ENCODE results near the gene TBL1X. TPM values are rescaled to one million over a fixed set of nuclear protein-coding genes. Genes with fewer than 3 reads are reported as not detected.

The TBL1X gene
- total and polyA plus RNA-seq, 2 experiments from 2014 or later = 8.7 to 26.9 TPM

DNA sequence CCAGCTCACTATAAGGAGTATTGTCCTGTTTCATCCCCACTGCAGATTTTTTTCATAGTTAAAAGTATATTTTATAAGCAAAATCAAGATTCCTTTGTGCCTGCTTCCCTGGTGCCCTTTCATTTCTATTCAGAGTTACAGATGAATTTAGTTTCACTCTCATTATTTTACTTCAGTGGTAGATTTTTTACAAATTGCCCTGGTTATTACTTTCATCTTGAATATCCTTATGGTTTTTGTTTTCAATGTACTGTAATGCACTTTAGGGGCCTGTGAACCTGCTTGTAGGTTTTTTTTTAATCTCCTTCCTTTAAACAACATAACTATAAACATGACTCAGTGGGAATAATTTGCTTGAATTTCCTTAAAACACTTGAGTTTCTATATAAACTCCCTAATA, 174.0 kb downstream of the TBL1X start:
- Mint-ChIP-seq H3K27ac (no peak overlapping the region), H3K4me3 (no peak overlapping the region), H3K36me3 (ENCODE audit: low read depth) (no peaks in the 10 kb centered on the region), H3K9me3 (no peaks in the 10 kb centered on the region), H3K27me3 (ENCODE audit: insufficient read depth, low read depth, poor library complexity) (no peaks in the 10 kb centered on the region), H3K4me1 (peaks cover 21% of the 10 kb centered on the region)
- ATAC-seq (no peak), DNase-seq (ENCODE audit: low spot score) (no peak)
- no peaks in the 10 kb centered on the region for H4K20me1 ChIP-seq (replicated peaks; ENCODE audit: insufficient read depth)
- no peaks in the 10 kb centered on the region for H3K27me3 ChIP-seq (ENCODE audit: insufficient read depth)
- H3K4me3 ChIP-seq = no peak overlapping the region
- peaks cover 3% of the 10 kb centered on the region; the same call in 1 of the 2 replicates for H3K4me1 ChIP-seq (ENCODE audit: insufficient read depth)
- no peak overlapping the region for H3K4me2 ChIP-seq
- no peak overlapping the region for H3K27ac ChIP-seq (ENCODE audit: low read depth)
- H3K79me2 ChIP-seq (replicated peaks; ENCODE audit: insufficient read depth) = 0 out of 2 replicates have a peak, but pooled peaks cover 5% of the 10 kb centered on the region
- TF ChIP-seq CREB1 (CRISPR knock-in tag; IDR thresholded peaks at IDR 0.05; ENCODE audit: low read depth) (no peak), POLR2AphosphoS5 (IDR thresholded peaks at IDR 0.05; ENCODE audit: low read depth) (no peak), JUNB (IDR thresholded peaks at IDR 0.05; ENCODE audit: unreplicated experiment) (no peak), EZH2 (IDR thresholded peaks at IDR 0.05; ENCODE audit: low read depth, unreplicated experiment) (no peak), STAT1 (IDR thresholded peaks at IDR 0.05; ENCODE audit: unreplicated experiment) (no peak), ZNF331 (CRISPR knock-in tag; IDR thresholded peaks at IDR 0.05; ENCODE audit: low read depth) (no peak), ZNF462 (CRISPR knock-in tag; IDR thresholded peaks at IDR 0.05) (no peak), NANOG (IDR thresholded peaks at IDR 0.05; ENCODE audit: borderline replicate concordance) (no peak), ZNF114 (CRISPR knock-in tag; IDR thresholded peaks at IDR 0.05) (no peak), CTCF (conservative IDR thresholded peaks at IDR 0.05; ENCODE audit: low read depth in 2 of 2) (no peak), EZH2phosphoT487 (IDR thresholded peaks at IDR 0.05; ENCODE audit: unreplicated experiment) (no peak), REST (IDR thresholded peaks at IDR 0.05; ENCODE audit: unreplicated experiment) (no peak)
- TF ChIP-seq, protein P1, sequence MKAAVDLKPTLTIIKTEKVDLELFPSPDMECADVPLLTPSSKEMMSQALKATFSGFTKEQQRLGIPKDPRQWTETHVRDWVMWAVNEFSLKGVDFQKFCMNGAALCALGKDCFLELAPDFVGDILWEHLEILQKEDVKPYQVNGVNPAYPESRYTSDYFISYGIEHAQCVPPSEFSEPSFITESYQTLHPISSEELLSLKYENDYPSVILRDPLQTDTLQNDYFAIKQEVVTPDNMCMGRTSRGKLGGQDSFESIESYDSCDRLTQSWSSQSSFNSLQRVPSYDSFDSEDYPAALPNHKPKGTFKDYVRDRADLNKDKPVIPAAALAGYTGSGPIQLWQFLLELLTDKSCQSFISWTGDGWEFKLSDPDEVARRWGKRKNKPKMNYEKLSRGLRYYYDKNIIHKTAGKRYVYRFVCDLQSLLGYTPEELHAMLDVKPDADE (IDR thresholded peaks at IDR 0.05) = no peak
- no peaks in the 10 kb centered on the region for H3K36me3 ChIP-seq (ENCODE audit: insufficient read depth)
- no peaks in the 10 kb centered on the region for H3F3A ChIP-seq (replicated peaks; ENCODE audit: low read depth)
- H2AFZ ChIP-seq = no peak overlapping the region
- H3K9me2 ChIP-seq (ENCODE audit: insufficient read depth) = no peaks in the 10 kb centered on the region

Measured in GM23338 (cell line).